T-cell (primary cell): ENCODE results near the gene PABPN1. TPM values are rescaled to one million over a fixed set of nuclear protein-coding genes. Genes with fewer than 3 reads are reported as not detected.
"Not testable (repeated sequence)": the region's sequence is repeated elsewhere in the genome, so short reads cannot be mapped to it uniquely, and the experiment has no call there.

Experiments
- ATAC-seq, 4 experiments: fragments of 200-7000 bp in 3 of 4; fragments of 150-1000 bp in 1 of 4; cut with Tn5 transposase; replicated peaks in 1 of 4; 1 replicate in 3 of 4; 2 replicates in 1 of 4; pipeline ENCODE4 v1.10.0; 2021; ENCODE audit warnings: moderate library complexity in 3 of 4, mild to moderate bottlenecking in 2 of 4, moderate number of reproducible peaks in 1 of 4
- CTCF ChIA-PET, 2 donors: fragments of 300-600 bp; sonication (Branson Sonifier 250); formaldehyde crosslinking; loops; one replicate each; lab custom pipeline; 2022; ENCODE audit warnings: antibody characterized with exemption in 2 of 2; lab: Charles Lee
- POLR2A ChIA-PET, 2 donors: fragments of 300-600 bp; sonication (Branson Sonifier 250); formaldehyde crosslinking; loops; one replicate each; lab custom pipeline; 2022; ENCODE audit warnings: antibody characterized with exemption in 2 of 2; lab: Charles Lee
- DNase-seq, 35 experiments: peaks; one replicate each; pipeline versions ENCODE4 v3.0.0 to v3.0.0-alpha.2; 2013 to 2023
- H3K27ac ChIP-seq: one replicate; pipeline ENCODE4 v1.5.1; 2013; ENCODE audit warnings: low read length
- H3K27me3 ChIP-seq, 2 experiments: replicated peaks in 1 of 2; 1 replicate in 1 of 2; 2 replicates in 1 of 2; pipeline versions ENCODE4 v1.6.1 to v1.7.0; 2013; ENCODE audit warnings: low read length in 1 of 2, mixed read lengths in 1 of 2; ENCODE audit not compliant: control insufficient read depth in 2 of 2, insufficient read depth in 2 of 2; ENCODE audit errors: extremely low read depth in 1 of 2
- H3K36me3 ChIP-seq, 2 donors: 1 replicate in 1 of 2; 2 replicates in 1 of 2; pipeline versions ENCODE4 v1.6.1 to v1.7.0; 2013; ENCODE audit warnings: low read length in 1 of 2; ENCODE audit not compliant: control insufficient read depth in 2 of 2, insufficient read depth in 1 of 2; ENCODE audit errors: extremely low read depth in 1 of 2
- H3K4me1 ChIP-seq, 2 experiments: 1 replicate in 1 of 2; 2 replicates in 1 of 2; pipeline versions ENCODE4 v1.6.1 to v1.7.0; 2013; ENCODE audit warnings: low read length in 2 of 2, mixed read lengths in 1 of 2; ENCODE audit not compliant: insufficient read depth in 2 of 2, control insufficient read depth in 1 of 2; ENCODE audit errors: extremely low read depth in 1 of 2
- H3K4me3 ChIP-seq, 2 donors: 1 replicate in 1 of 2; 2 replicates in 1 of 2; pipeline versions ENCODE4 v1.5.1 to v1.7.0; 2013; ENCODE audit warnings: mild to moderate bottlenecking in 2 of 2, low read length in 1 of 2, moderate library complexity in 1 of 2; ENCODE audit not compliant: control insufficient read depth in 1 of 2; ENCODE audit errors: extremely low read depth in 1 of 2
- H3K9me3 ChIP-seq: 2 replicates; pipeline ENCODE4 v1.7.0; 2013
- H3K27ac Mint-ChIP-seq, 2 donors: one replicate each; pipeline ENCODE4 v1.8.0; 2020 to 2021; ENCODE audit warnings: mild to moderate bottlenecking in 2 of 2, mixed read lengths in 2 of 2
- H3K27me3 Mint-ChIP-seq, 2 donors: one replicate each; pipeline ENCODE4 v1.8.0; 2021 to 2022; ENCODE audit warnings: mixed read lengths in 2 of 2
- H3K36me3 Mint-ChIP-seq: one replicate; pipeline ENCODE4 v1.8.0; 2021; ENCODE audit warnings: mixed read lengths
- H3K4me1 Mint-ChIP-seq, 3 donors: one replicate each; pipeline ENCODE4 v1.8.0; 2020 to 2022; ENCODE audit warnings: mixed read lengths in 3 of 3, mild to moderate bottlenecking in 1 of 3
- H3K4me3 Mint-ChIP-seq, 3 donors: one replicate each; pipeline ENCODE4 v1.8.0; 2020 to 2022; ENCODE audit warnings: mild to moderate bottlenecking in 3 of 3, mixed read lengths in 3 of 3, moderate library complexity in 3 of 3
- H3K9me3 Mint-ChIP-seq, 3 donors: one replicate each; pipeline ENCODE4 v1.8.0; 2020 to 2022; ENCODE audit warnings: mixed read lengths in 3 of 3
- WGBS: methylation state at CpG from one replicate; pipeline ENCODE4 v1.1.5; 2013; ENCODE audit warnings: missing lambda C conversion rate; ENCODE audit not compliant: insufficient coverage; 5-methylcytosine and 5-hydroxymethylcytosine counted together
- total RNA-seq, 35 experiments: library from RNA in 6 of 35; stranded (reverse) in 6 of 35; fragments of 120-200 nt in 1 of 35; gene quantifications; one replicate each; pipeline versions ENCODE4 v1.2.1 to v1.2.4 and lab custom pipeline; 2013 to 2026

The PABPN1 gene
- total RNA-seq, 5 donors from 2014 or later (not counting 1 experiment from before 2014, with no cell fraction given) = 182 to 207 (median 186) TPM

DNA sequence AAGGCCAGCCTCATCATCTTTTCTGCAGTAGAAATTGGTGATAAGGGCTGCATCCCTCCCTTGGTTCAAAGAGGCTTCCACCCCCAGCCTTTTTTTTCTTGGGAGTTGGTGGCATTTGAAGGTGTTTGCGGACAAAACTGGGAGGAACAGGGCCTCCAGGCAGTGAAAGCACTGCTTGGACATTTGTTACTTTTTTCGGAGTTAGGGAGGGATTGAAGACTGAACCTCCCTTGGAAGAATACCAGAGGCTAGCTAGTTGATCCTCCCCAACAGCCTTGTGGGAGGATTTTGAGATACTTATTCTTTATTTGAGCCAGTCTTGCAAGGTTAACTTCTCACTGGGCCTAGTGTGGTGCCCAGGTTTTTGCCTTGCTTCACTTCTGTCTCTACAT lies 3.2 kb downstream of the PABPN1 start:
- H3K4me1 Mint-ChIP-seq = peaks cover 29 to 34% (median 30%) of the 10 kb centered on the region in 3 donors
- Histone ChIP-seq H3K9me3 (no peaks in the 10 kb centered on the region), H3K27me3 (no peaks in the 10 kb centered on the region), H3K4me3 (no peak overlapping the region), H3K36me3 (peaks cover 6 to 32% of the 10 kb centered on the region in 2 donors), H3K27ac (no peak overlapping the region), H3K4me1 (peaks cover 10 to 26% of the 10 kb centered on the region in 2 experiments)
- H3K36me3 Mint-ChIP-seq = peaks cover 23% of the 10 kb centered on the region
- ATAC-seq = no peak
- CTCF ChIA-PET = interaction anchor here in 1 of 2 donors (0.6 kb wide), 1 partner anchor 1415 kb away, joined by 3 read pairs; no protein-coding TSS in a partner anchor
- no peaks in the 10 kb centered on the region for H3K27me3 Mint-ChIP-seq
- H3K4me3 Mint-ChIP-seq = no peak overlapping the region
- no peak for DNase-seq
- POLR2A ChIA-PET = no interaction called here
- WGBS = no CpG with 5 or more reads among the region's 2 CpGs
- no peaks in the 10 kb centered on the region for H3K9me3 Mint-ChIP-seq
- H3K27ac Mint-ChIP-seq = no peak overlapping the region

DNA sequence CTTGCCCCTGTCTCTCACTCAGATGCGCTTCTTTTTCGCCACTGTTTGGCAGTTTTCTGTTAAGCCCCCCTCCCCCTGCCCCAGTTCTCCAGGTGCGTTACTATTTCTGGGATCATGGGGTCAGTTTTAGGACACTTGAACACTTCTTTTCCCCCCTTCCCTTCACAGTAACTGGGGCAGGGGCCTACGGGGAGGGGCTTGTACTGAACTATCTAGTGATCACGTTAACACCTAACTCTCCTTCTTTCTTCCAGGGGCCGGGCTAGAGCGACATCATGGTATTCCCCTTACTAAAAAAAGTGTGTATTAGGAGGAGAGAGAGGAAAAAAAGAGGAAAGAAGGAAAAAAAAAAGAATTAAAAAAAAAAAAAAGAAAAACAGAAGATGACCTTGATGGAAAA lies 3.7 kb downstream of the PABPN1 start:
- H3K4me3 ChIP-seq = no peak overlapping the region
- DNase-seq (no peak), ATAC-seq (no peak)
- peaks cover 6 to 32% of the 10 kb centered on the region in 2 donors for H3K36me3 ChIP-seq
- H3K9me3 ChIP-seq = no peaks in the 10 kb centered on the region
- no peak overlapping the region for H3K27ac ChIP-seq
- WGBS = no CpG with 5 or more reads among the region's 7 CpGs
- H3K27me3 Mint-ChIP-seq = no peaks in the 10 kb centered on the region
- ChIA-PET POLR2A (interaction anchor here in 1 of 2 donors (0.6 kb wide), 1 partner anchor 24 kb away, joined by 3 read pairs; no protein-coding TSS in a partner anchor), CTCF (interaction anchor here in 1 of 2 donors (0.6 kb wide), 1 partner anchor 1416 kb away, joined by 3 read pairs; no protein-coding TSS in a partner anchor)
- H3K27me3 ChIP-seq = no peaks in the 10 kb centered on the region
- H3K4me1 Mint-ChIP-seq = peaks cover 24 to 29% (median 28%) of the 10 kb centered on the region in 3 donors
- H3K4me3 Mint-ChIP-seq = no peak overlapping the region
- no peaks in the 10 kb centered on the region for H3K9me3 Mint-ChIP-seq
- H3K36me3 Mint-ChIP-seq = peaks cover 23% of the 10 kb centered on the region
- no peak overlapping the region for H3K27ac Mint-ChIP-seq
- peaks cover 10 to 24% of the 10 kb centered on the region in 2 experiments for H3K4me1 ChIP-seq

DNA sequence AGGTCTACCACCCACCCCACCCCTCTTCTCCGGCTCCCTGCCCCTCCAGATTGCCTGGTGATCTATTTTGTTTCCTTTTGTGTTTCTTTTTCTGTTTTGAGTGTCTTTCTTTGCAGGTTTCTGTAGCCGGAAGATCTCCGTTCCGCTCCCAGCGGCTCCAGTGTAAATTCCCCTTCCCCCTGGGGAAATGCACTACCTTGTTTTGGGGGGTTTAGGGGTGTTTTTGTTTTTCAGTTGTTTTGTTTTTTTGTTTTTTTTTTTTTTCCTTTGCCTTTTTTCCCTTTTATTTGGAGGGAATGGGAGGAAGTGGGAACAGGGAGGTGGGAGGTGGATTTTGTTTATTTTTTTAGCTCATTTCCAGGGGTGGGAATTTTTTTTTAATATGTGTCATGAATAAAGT lies 4.5 kb downstream of the PABPN1 start:
- Mint-ChIP-seq H3K36me3 (peaks cover 23% of the 10 kb centered on the region), H3K4me1 (peaks cover 16 to 22% (median 21%) of the 10 kb centered on the region in 3 donors)
- H3K9me3 Mint-ChIP-seq, ATAC-seq, H3K27me3 Mint-ChIP-seq, H3K9me3 ChIP-seq, H3K27me3 ChIP-seq, H3K27ac ChIP-seq, POLR2A ChIA-PET, DNase-seq, H3K4me3 Mint-ChIP-seq, H3K4me3 ChIP-seq, H3K27ac Mint-ChIP-seq: not testable (repeated sequence)
- peaks cover 6 to 17% of the 10 kb centered on the region in 2 experiments for H3K4me1 ChIP-seq
- CTCF ChIA-PET = interaction anchor here (0.5 to 0.7 kb wide), 3 partner anchors 47 to 605 kb away, joined by 3 read pairs; no protein-coding TSS in a partner anchor
- peaks cover 6 to 32% of the 10 kb centered on the region in 2 donors for H3K36me3 ChIP-seq
- WGBS = no CpG with 5 or more reads among the region's 5 CpGs

DNA sequence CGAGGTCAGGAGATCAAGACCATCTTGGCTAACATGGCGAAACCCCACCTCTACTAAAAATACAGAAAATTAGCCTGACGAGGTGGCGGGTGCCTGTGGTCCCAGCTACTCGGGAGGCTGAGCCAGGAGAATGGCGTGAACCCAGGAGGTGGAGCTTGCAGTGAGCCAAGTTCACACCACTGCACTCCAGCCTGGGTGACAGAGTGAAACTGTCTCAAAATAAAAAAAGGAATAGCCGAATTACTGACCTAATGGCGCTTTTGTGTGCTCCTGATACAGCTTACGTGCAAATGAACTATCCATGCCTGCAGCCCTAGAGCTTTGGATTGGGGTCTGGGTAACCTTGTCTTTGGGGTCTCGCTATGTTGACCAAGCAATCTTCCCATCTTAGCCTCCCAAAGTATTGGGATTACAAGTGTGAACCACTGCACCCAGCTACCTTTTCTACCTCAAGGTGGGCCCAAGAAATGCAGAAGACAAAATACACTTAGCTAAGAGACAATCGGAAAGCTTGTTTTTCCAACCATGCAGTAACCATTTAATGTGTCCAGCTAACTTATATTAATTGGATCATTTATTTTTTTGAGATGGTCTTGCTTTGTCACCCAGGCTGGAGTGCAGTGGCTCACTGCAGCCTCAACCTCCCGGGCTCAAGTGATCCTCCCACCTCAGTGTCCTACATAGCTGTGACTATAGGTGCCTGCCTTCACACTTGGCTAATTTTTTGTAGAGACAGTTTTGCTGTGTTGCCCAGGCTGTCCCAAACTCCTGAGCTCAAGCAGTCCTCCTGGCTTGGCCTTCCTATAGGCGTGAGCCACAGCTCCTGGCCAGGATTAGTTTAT lies 5.5 kb downstream of the PABPN1 start:
- no peak overlapping the region for H3K4me3 Mint-ChIP-seq
- ATAC-seq = no peak
- POLR2A ChIA-PET = interaction anchor here in 1 of 2 donors (0.7 to 1.1 kb wide), 2 partner anchors 18 to 256 kb away, joined by 3 read pairs; no protein-coding TSS in a partner anchor

DNA sequence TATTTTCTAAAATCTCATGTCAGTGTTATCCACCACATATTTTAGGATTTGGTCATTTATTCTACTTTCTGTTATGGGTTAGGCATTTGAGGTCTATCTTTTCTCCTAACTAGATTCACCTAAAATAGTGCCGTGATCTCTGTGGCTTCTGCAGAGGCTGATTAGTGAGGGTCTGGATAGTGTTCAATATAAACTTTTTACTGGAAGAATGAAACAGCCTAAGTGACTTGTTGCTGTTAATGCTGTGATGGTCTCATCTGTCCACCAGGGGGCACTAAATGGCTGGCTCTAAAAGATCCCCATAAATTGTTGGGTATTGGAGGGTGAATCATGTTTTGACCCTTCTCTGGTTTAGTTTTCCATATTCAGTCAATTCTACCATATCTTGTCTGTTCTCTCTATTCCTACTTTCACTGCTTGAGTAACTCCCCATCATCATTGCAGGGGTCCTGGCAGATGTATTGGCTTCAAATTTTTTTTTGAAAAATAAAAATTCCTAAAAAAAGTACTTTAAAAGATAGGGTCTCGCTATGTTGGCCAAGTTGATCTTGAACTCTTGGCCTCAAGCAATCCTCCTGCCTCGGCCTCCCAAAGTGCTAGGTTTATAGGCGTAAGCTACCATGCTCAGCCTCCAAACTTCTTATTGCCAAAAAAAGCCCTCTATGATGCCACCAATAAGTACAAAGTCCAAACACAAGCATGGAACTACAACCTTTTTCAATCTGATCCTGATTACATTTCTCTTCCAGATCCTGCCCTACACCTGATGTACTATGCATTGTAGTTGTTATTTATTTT lies 6.9 kb downstream of the PABPN1 start:
- no peak overlapping the region for H3K27ac Mint-ChIP-seq
- Histone ChIP-seq H3K4me3 (no peak overlapping the region), H3K9me3 (no peaks in the 10 kb centered on the region), H3K27me3 (peaks cover 0 to 6% of the 10 kb centered on the region in 2 experiments), H3K27ac (no peak overlapping the region), H3K4me1 (peaks cover 0 to 2% of the 10 kb centered on the region in 2 experiments), H3K36me3 (peaks cover 6 to 25% of the 10 kb centered on the region in 2 donors)
- H3K4me1 Mint-ChIP-seq = peaks cover 2 to 6% (median 6%) of the 10 kb centered on the region in 3 donors
- no peak overlapping the region for H3K4me3 Mint-ChIP-seq
- CTCF ChIA-PET = interaction anchor here (0.6 to 1.2 kb wide), 3 partner anchors 10 to 691 kb away, joined by 3 to 4 read pairs (median 3); no protein-coding TSS in a partner anchor
- ATAC-seq (peak; percentile 61 to 81 (median 74)), DNase-seq (peak in 31 of 35 experiments; percentile 16 to 84 (median 47))
- 69% methylated on average over 3 of the region's 4 CpGs for WGBS
- POLR2A ChIA-PET = no interaction called here
- peaks cover 15% of the 10 kb centered on the region for H3K36me3 Mint-ChIP-seq
- no peaks in the 10 kb centered on the region for H3K27me3 Mint-ChIP-seq
- H3K9me3 Mint-ChIP-seq = no peaks in the 10 kb centered on the region

More for the DNA sequence above, 5.5 kb downstream of the PABPN1 start:
- Histone ChIP-seq H3K4me3 (no peak overlapping the region), H3K27me3 (peaks cover 0 to 2% of the 10 kb centered on the region in 2 experiments), H3K9me3 (no peaks in the 10 kb centered on the region), H3K36me3 (peaks cover 6 to 32% of the 10 kb centered on the region in 2 donors), H3K27ac (no peak overlapping the region), H3K4me1 (peaks cover 6 to 15% of the 10 kb centered on the region in 2 experiments)
- peaks cover 16 to 19% (median 19%) of the 10 kb centered on the region in 3 donors for H3K4me1 Mint-ChIP-seq
- CTCF ChIA-PET = interaction anchor here (0.7 to 1.1 kb wide), 5 partner anchors 13 to 604 kb away, joined by 3 to 5 read pairs (median 3); no protein-coding TSS in a partner anchor
- H3K9me3 Mint-ChIP-seq = no peaks in the 10 kb centered on the region
- no peaks in the 10 kb centered on the region for H3K27me3 Mint-ChIP-seq
- H3K27ac Mint-ChIP-seq = no peak overlapping the region
- peaks cover 23% of the 10 kb centered on the region for H3K36me3 Mint-ChIP-seq
- WGBS = 91% methylated on average over 8 of the region's 13 CpGs
- no peak for DNase-seq

DNA sequence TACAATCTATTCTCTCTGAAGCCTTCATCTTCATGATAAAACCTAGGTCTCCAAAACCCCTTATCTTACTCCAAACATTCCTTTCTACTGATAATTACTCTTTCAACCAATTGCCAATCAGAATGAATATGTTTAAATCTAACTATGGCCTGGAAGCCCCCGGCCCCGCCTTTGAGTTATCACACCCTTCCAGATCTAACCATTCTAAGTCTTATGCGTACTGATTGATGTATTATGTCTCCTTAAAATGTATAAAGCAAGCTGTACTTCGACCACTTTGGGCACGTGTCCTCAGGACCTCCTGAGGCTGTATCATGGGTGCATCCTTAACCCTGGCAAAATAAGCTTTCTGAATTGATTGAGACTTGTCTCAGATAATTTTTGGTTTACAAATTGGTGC lies 14.4 kb downstream of the PABPN1 start:
- ChIA-PET CTCF (no interaction called here), POLR2A (no interaction called here)
- no peaks in the 10 kb centered on the region for H3K4me1 ChIP-seq
- no peak overlapping the region for H3K27ac ChIP-seq
- Mint-ChIP-seq H3K27me3 (peaks cover 16 to 24% of the 10 kb centered on the region in 2 donors), H3K9me3 (no peaks in the 10 kb centered on the region), H3K27ac (no peak overlapping the region), H3K36me3 (peaks cover 4% of the 10 kb centered on the region), H3K4me1 (no peaks in the 10 kb centered on the region), H3K4me3 (no peak overlapping the region)
- H3K4me3 ChIP-seq = no peak overlapping the region
- ATAC-seq (no peak), DNase-seq (no peak)
- WGBS = no CpG with 5 or more reads among the region's 5 CpGs
- no peaks in the 10 kb centered on the region for H3K36me3 ChIP-seq
- H3K27me3 ChIP-seq = peaks cover 0 to 8% of the 10 kb centered on the region in 2 experiments
- no peaks in the 10 kb centered on the region for H3K9me3 ChIP-seq
